DND-41 (cell line): ENCODE results near the gene TLE4.

Source experiments
- ATAC-seq: fragments of 200-7000 bp; cut with Tn5 transposase; 3 replicates; pipeline ENCODE4 v1.9.1; 2021; ENCODE audit warnings: low read depth; ENCODE audit not compliant: insufficient read depth
- DNase-seq: peaks from one replicate; pipeline ENCODE4 v3.0.0-alpha.2; 2020
- H2AFZ ChIP-seq: 2 replicates; pipeline ENCODE4 v1.6.0; 2012; ENCODE audit warnings: low read depth, low read length
- H3K27ac ChIP-seq: 2 replicates; pipeline ENCODE4 v1.5.1; 2012; ENCODE audit warnings: low read length, inconsistent platforms
- H3K27me3 ChIP-seq: fragments of 200-600 bp; sonication (generic); 2 replicates; pipeline ENCODE4 v1.6.0; 2012; ENCODE audit warnings: low read length, mild to moderate bottlenecking, inconsistent platforms; ENCODE audit not compliant: insufficient read depth, poor library complexity
- H3K36me3 ChIP-seq: 2 replicates; pipeline ENCODE4 v1.5.1; 2012; ENCODE audit warnings: low read length, inconsistent platforms; ENCODE audit not compliant: insufficient read depth
- H3K4me1 ChIP-seq: 2 replicates; pipeline ENCODE4 v1.5.1; 2012; ENCODE audit warnings: mild to moderate bottlenecking, low read length; ENCODE audit not compliant: insufficient read depth
- H3K4me2 ChIP-seq: 2 replicates; pipeline ENCODE4 v1.6.0; 2012; ENCODE audit warnings: mild to moderate bottlenecking, moderate library complexity, low read length, inconsistent platforms; ENCODE audit not compliant: insufficient read depth
- H3K4me3 ChIP-seq, 2 experiments: fragments of 200-600 bp in 1 of 2; shearing (Covaris generic) in 1 of 2; 2 replicates each; pipeline ENCODE4 v1.5.1; 2012 to 2016; ENCODE audit warnings: inconsistent platforms in 2 of 2, low read length in 2 of 2, mild to moderate bottlenecking in 2 of 2, low read depth in 1 of 2, moderate library complexity in 1 of 2
- H3K79me2 ChIP-seq: 2 replicates; pipeline ENCODE4 v1.6.0; 2012; ENCODE audit warnings: low read length, inconsistent platforms; ENCODE audit not compliant: insufficient read depth
- H3K9ac ChIP-seq: 2 replicates; pipeline ENCODE4 v1.6.0; 2012; ENCODE audit warnings: low read depth, mild to moderate bottlenecking, inconsistent platforms, low read length, moderate library complexity
- H3K9me3 ChIP-seq: 2 replicates; pipeline ENCODE4 v1.5.1; 2012; ENCODE audit warnings: low read length, moderate library complexity, mild to moderate bottlenecking, inconsistent platforms; ENCODE audit not compliant: insufficient read depth, severe bottlenecking
- H4K20me1 ChIP-seq: 2 replicates; pipeline ENCODE4 v1.6.0; 2012; ENCODE audit warnings: low read length; ENCODE audit not compliant: insufficient read depth
- CTCF ChIP-seq: IDR thresholded peaks from 2 replicates; pipeline ENCODE4 v1.5.1; 2012; ENCODE audit warnings: borderline replicate concordance, low read length, moderate library complexity, mild to moderate bottlenecking; ENCODE audit not compliant: poor library complexity, severe bottlenecking; ENCODE audit errors: extremely low read depth
- EZH2 ChIP-seq: IDR thresholded peaks from 3 replicates; pipeline ENCODE4 v1.6.1; 2012; ENCODE audit warnings: borderline replicate concordance, low read depth, mild to moderate bottlenecking, moderate library complexity, low read length, inconsistent platforms; ENCODE audit not compliant: severe bottlenecking

The TLE4 gene

GRCh38 chr9:79665369-79665768 lies 93.6 kb downstream of the TLE4 start:
- H3K4me1 ChIP-seq, result peaks cover 23% of the 10 kb centered on the region
- no peaks in the 10 kb centered on the region for H3K9me3 ChIP-seq
- peaks cover 5% of the 10 kb centered on the region; the same call in 1 of the 2 replicates for H4K20me1 ChIP-seq
- H3K4me2 ChIP-seq, result no peak overlapping the region
- TF ChIP-seq CTCF, result no peak
- TF ChIP-seq EZH2, result no peak
- no peak overlapping the region for H3K27ac ChIP-seq
- no peak overlapping the region for H3K4me3 ChIP-seq
- no peak overlapping the region for H3K9ac ChIP-seq
- H3K36me3 ChIP-seq, result no peaks in the 10 kb centered on the region
- H3K79me2 ChIP-seq, result no peaks in the 10 kb centered on the region
- H2AFZ ChIP-seq, result no peak overlapping the region
- no peak for DNase-seq
- no peak for ATAC-seq
- no peaks in the 10 kb centered on the region for H3K27me3 ChIP-seq

GRCh38 chr9:79665931-79666330 lies 94.2 kb downstream of the TLE4 start:
- TF ChIP-seq EZH2 (no peak), CTCF (no peak)
- Histone ChIP-seq H2AFZ (no peak overlapping the region), H3K27ac (no peak overlapping the region), H3K4me1 (peaks cover 23% of the 10 kb centered on the region), H3K9ac (no peak overlapping the region), H3K4me3 (no peak overlapping the region), H3K9me3 (no peaks in the 10 kb centered on the region), H3K4me2 (no peak overlapping the region), H3K27me3 (no peaks in the 10 kb centered on the region), H4K20me1 (peaks cover 5% of the 10 kb centered on the region; the same call in 1 of the 2 replicates), H3K79me2 (no peaks in the 10 kb centered on the region), H3K36me3 (no peaks in the 10 kb centered on the region)
- no peak for ATAC-seq
- DNase-seq, result no peak

- no peak overlapping the region for H3K4me2 ChIP-seq
- H3K9me3 ChIP-seq, result no peaks in the 10 kb centered on the region
- peaks cover 19% of the 10 kb centered on the region for H3K4me1 ChIP-seq
- H3K79me2 ChIP-seq, result no peaks in the 10 kb centered on the region
- peaks cover 5% of the 10 kb centered on the region; the same call in 1 of the 2 replicates for H4K20me1 ChIP-seq
- no peak for ATAC-seq
- no peak overlapping the region for H3K4me3 ChIP-seq
- H3K9ac ChIP-seq, result no peak overlapping the region
- no peak for TF ChIP-seq CTCF
- no peak for TF ChIP-seq EZH2
- H3K36me3 ChIP-seq, result no peaks in the 10 kb centered on the region; the same call in 1 of the 2 replicates
- DNase-seq, result no peak
- no peaks in the 10 kb centered on the region for H3K27me3 ChIP-seq
- no peak overlapping the region for H2AFZ ChIP-seq
- no peak overlapping the region for H3K27ac ChIP-seq
Observed at GRCh38 chr9:79667120-79667519, 95.4 kb downstream of the TLE4 start.

GRCh38 chr9:79667817-79668436 lies 96.2 kb downstream of the TLE4 start:
- no peak overlapping the region for H3K27ac ChIP-seq
- no peaks in the 10 kb centered on the region for H3K9me3 ChIP-seq
- H3K79me2 ChIP-seq, result no peaks in the 10 kb centered on the region
- H2AFZ ChIP-seq, result no peak overlapping the region
- no peaks in the 10 kb centered on the region; the same call in 1 of the 2 replicates for H3K36me3 ChIP-seq
- H3K4me2 ChIP-seq, result no peak overlapping the region
- TF ChIP-seq CTCF (no peak), EZH2 (no peak)
- H3K4me3 ChIP-seq, result no peak overlapping the region
- ATAC-seq (no peak), DNase-seq (no peak)
- H3K4me1 ChIP-seq, result peaks cover 11% of the 10 kb centered on the region
- H4K20me1 ChIP-seq, result peaks cover 5% of the 10 kb centered on the region; the same call in 1 of the 2 replicates
- no peaks in the 10 kb centered on the region for H3K27me3 ChIP-seq
- no peak overlapping the region for H3K9ac ChIP-seq
